K562 (cell line): ENCODE results near the gene LAMA3. TPM values are rescaled to one million over a fixed set of nuclear protein-coding genes. Genes with fewer than 3 reads are reported as not detected.

Experiments
- ATAC-seq: fragments of 200-7000 bp; cut with Tn5 transposase; 3 replicates; pipeline ENCODE4 v1.9.1; 2020; ENCODE audit warnings: moderate library complexity
- BruUV-seq: library from RNA; stranded (reverse); fragments of 400-500 nt; replicated peaks from 2 replicates; lab custom pipeline; 2021; lab: Mats Ljungman, UMichigan
- CTCF ChIA-PET: fragments of 300-600 bp; formaldehyde crosslinking; extraction: SDS; loops from one replicate; lab custom pipeline; 2021; ENCODE audit warnings: low intra/inter-chr PET ratio; lab: Yijun Ruan, JAX
- POLR2A ChIA-PET: fragments of 300-600, 350-650 bp; sonication (Branson Sonifier 250); formaldehyde crosslinking; extraction: SDS; loops from one replicate; lab custom pipeline; 2021; ENCODE audit warnings: antibody characterized with exemption, inconsistent platforms; lab: Yijun Ruan, JAX
- DNase-seq, 4 experiments: peaks; one replicate each; pipeline versions ENCODE4 v3.0.0 to v3.0.0-alpha.2; 2011 to 2018; ENCODE audit warnings: low spot score in 3 of 4, mixed read lengths in 3 of 4; ENCODE audit errors: extremely low read depth in 1 of 4
- FAIRE-seq: peaks from 2 replicates; lab custom pipeline; 2011; peaks lifted over from hg19 to GRCh38; lab: Jason Lieb, UNC
- H2AFZ ChIP-seq: 2 replicates; pipeline ENCODE4 v1.6.0; 2011; ENCODE audit warnings: low read depth, low read length, control low read depth, inconsistent platforms
- H3K27ac ChIP-seq: fragments of 200-600 bp; 3 replicates; pipeline ENCODE4 v1.8.0; 2011; ENCODE audit warnings: low read depth, mild to moderate bottlenecking, control low read depth, inconsistent platforms, low read length, moderate library complexity, mixed read lengths; ENCODE audit errors: extremely low read depth
- H3K27me3 ChIP-seq, 2 experiments: fragments of 300-600 bp in 1 of 2; 2 replicates in 1 of 2; 3 replicates in 1 of 2; pipeline versions ENCODE4 v1.6.0 to v1.8.0; 2011; ENCODE audit warnings: inconsistent platforms in 2 of 2, low read length in 2 of 2, mild to moderate bottlenecking in 1 of 2, mixed read lengths in 1 of 2, moderate library complexity in 1 of 2; ENCODE audit not compliant: control insufficient read depth in 2 of 2, insufficient read depth in 2 of 2
- H3K36me3 ChIP-seq: fragments of 300-600 bp; 3 replicates; pipeline ENCODE4 v1.8.0; 2011; ENCODE audit warnings: mild to moderate bottlenecking, low read length, inconsistent platforms; ENCODE audit not compliant: control insufficient read depth, insufficient read depth
- H3K4me1 ChIP-seq, 2 experiments: fragments of 200-600 bp in 1 of 2; replicated peaks in 1 of 2; 2 replicates in 1 of 2; 3 replicates in 1 of 2; pipeline versions ENCODE4 v1.5.1 to v1.8.0; 2011; ENCODE audit warnings: inconsistent platforms in 2 of 2, low read length in 2 of 2, mild to moderate bottlenecking in 1 of 2, mixed read lengths in 1 of 2, moderate library complexity in 1 of 2; ENCODE audit not compliant: control insufficient read depth in 2 of 2, insufficient read depth in 2 of 2
- H3K4me2 ChIP-seq: 2 replicates; pipeline ENCODE4 v1.6.1; 2011; ENCODE audit warnings: low read length, control low read depth, inconsistent platforms, mixed read lengths; ENCODE audit not compliant: insufficient read depth
- H3K4me3 ChIP-seq: fragments of 200-600 bp; sonication (generic), shearing (Covaris generic); 2 replicates; pipeline ENCODE4 v1.5.1; 2016; ENCODE audit warnings: control low read depth, inconsistent platforms
- H3K79me2 ChIP-seq: fragments of 200-600 bp; 3 replicates; pipeline ENCODE4 v1.8.0; 2011; ENCODE audit warnings: low read length, inconsistent platforms; ENCODE audit not compliant: control insufficient read depth, insufficient read depth
- H3K9ac ChIP-seq, 2 experiments: 2 replicates each; pipeline versions ENCODE4 v1.6.0 to v1.6.1; 2011; ENCODE audit warnings: low read depth in 2 of 2, low read length in 2 of 2, control low read depth in 1 of 2, inconsistent platforms in 1 of 2, mild to moderate bottlenecking in 1 of 2, mixed read lengths in 1 of 2; ENCODE audit not compliant: insufficient read depth in 1 of 2
- H3K9me1 ChIP-seq: one replicate; pipeline ENCODE4 v1.6.0; 2011; ENCODE audit warnings: inconsistent platforms, mild to moderate bottlenecking, low read length, moderate library complexity; ENCODE audit not compliant: control insufficient read depth, insufficient read depth
- H3K9me3 ChIP-seq: replicated peaks from 2 replicates; pipeline ENCODE4 v1.5.1; 2011; ENCODE audit warnings: low read depth, low read length, inconsistent platforms; ENCODE audit not compliant: control insufficient read depth, insufficient read depth
- H4K20me1 ChIP-seq: replicated peaks from 2 replicates; pipeline ENCODE4 v1.6.1; 2011; ENCODE audit warnings: low read length, inconsistent platforms, mixed read lengths; ENCODE audit not compliant: control insufficient read depth, insufficient read depth
- ATF7 ChIP-seq: fragments of 450-650 bp; IDR thresholded peaks from 2 replicates; pipeline ENCODE4 v1.7.1; 2014; ENCODE audit warnings: mild to moderate bottlenecking, moderate library complexity
- CBFA2T2 ChIP-seq: fragments of 450-650 bp; conservative IDR thresholded peaks from 2 replicates; pipeline ENCODE4 v1.6.1; 2017; ENCODE audit warnings: mild to moderate bottlenecking
- CSDE1 ChIP-seq, 2 experiments: fragments of 450-650 bp; IDR thresholded peaks; 2 replicates each; pipeline ENCODE4 v1.6.1; 2016; ENCODE audit warnings: mild to moderate bottlenecking in 1 of 2
- E2F6 ChIP-seq, 2 experiments: IDR thresholded peaks; 2 replicates each; pipeline ENCODE4 v1.6.1; 2011; ENCODE audit warnings: borderline replicate concordance in 1 of 2, control low read depth in 1 of 2, low read depth in 1 of 2, low read length in 1 of 2, mild to moderate bottlenecking in 1 of 2, mixed read lengths in 1 of 2, moderate library complexity in 1 of 2; ENCODE audit not compliant: insufficient read depth in 1 of 2, insufficient read length in 1 of 2, poor library complexity in 1 of 2, severe bottlenecking in 1 of 2; ENCODE audit errors: extremely low read depth in 1 of 2
- GABPB1 ChIP-seq: sonication (generic); formaldehyde crosslinking; IDR thresholded peaks from 2 replicates; pipeline ENCODE4 v1.8.0; 2022; ENCODE audit warnings: mild to moderate bottlenecking, missing genetic modification reagents
- HMG20A ChIP-seq: fragments of 450-650 bp; formaldehyde crosslinking; conservative IDR thresholded peaks from 2 replicates; pipeline ENCODE4 v1.4.0; 2020; ENCODE audit warnings: mild to moderate bottlenecking, mixed read lengths
- SP1 ChIP-seq: sonication (generic); formaldehyde crosslinking; IDR thresholded peaks from 2 replicates; pipeline ENCODE4 v1.8.1; 2022; ENCODE audit warnings: mild to moderate bottlenecking, missing genetic modification reagents
- ZNF436 ChIP-seq: fragments of 250-450, 450-650 bp; sonication (Bioruptor Pico); formaldehyde crosslinking; IDR thresholded peaks from 2 replicates; pipeline ENCODE4 v1.7.0; 2020; ENCODE audit warnings: mild to moderate bottlenecking
- WGBS: fragments of 100-300 bp; shearing (Covaris generic); methylation state at CpG from one replicate; pipeline ENCODE4 v1.1.6; 2016; ENCODE audit warnings: low coverage, mixed read lengths; ENCODE audit not compliant: insufficient coverage; ENCODE audit errors: missing lambda C conversion rate; 5-methylcytosine and 5-hydroxymethylcytosine counted together
- in situ Hi-C: fragments of 300-500 bp; cut with MboI; formaldehyde crosslinking; loops from 4 replicates; pipeline ENCODE4 v1.15.0; 2018; ENCODE audit warnings: inconsistent platforms, mixed read lengths
- intact Hi-C: fragments of 100-400 bp; cut with micrococcal nuclease; formaldehyde crosslinking; loops from 2 replicates; pipeline ENCODE4 v1.14.2; 2022
- polyA plus RNA-seq, 8 experiments: library from polyadenylated mRNA; depleted of rRNA in 4 of 8; stranded (reverse) in 5 of 8; unstranded in 3 of 8; fragments of >200 nt; fragmentation: Nextera tagmentation in 2 of 8; fragmentation: Illumina TruSeq in 1 of 8; extraction: Ambion mirVana in 2 of 8; extraction: Trizol in 1 of 8; gene quantifications; 2 replicates each; pipeline versions ENCODE4 v1.2.1 to v1.2.3, GENCODE V29; 2011 to 2014; ENCODE audit warnings: inconsistent platforms in 1 of 8, missing spikeins in 1 of 8
- total RNA-seq, 7 experiments: library from RNA; depleted of rRNA in 6 of 7; stranded (reverse); fragments of >200 nt in 6 of 7; fragmentation: Illumina TruSeq in 2 of 7; extraction: Trizol in 2 of 7; gene quantifications; 2 replicates each; pipeline versions ENCODE4 v1.2.1 to v1.2.3, GENCODE V29; 2011 to 2021; ENCODE audit warnings: low replicate concordance in 1 of 7

The LAMA3 gene
- total and polyA plus RNA-seq, 9 of the 15 experiments (the other 6 are each of a cell fraction or from before 2014, with no cell fraction given), result 0.07 TPM; not detected in 8

GRCh38 chr18:23730857-23731256 lies 41.6 kb downstream of the LAMA3 start:
- H3K27ac ChIP-seq, result no peak overlapping the region
- no peaks in the 10 kb centered on the region for H3K79me2 ChIP-seq
- 3% methylated on average over 2 of the region's 2 CpGs for WGBS
- H3K27me3 ChIP-seq, result peaks cover 18 to 38% of the 10 kb centered on the region in 2 experiments
- H4K20me1 ChIP-seq, result peaks cover 3% of the 10 kb centered on the region; the same call in 1 of the 2 replicates
- no peaks in the 10 kb centered on the region for H3K9me1 ChIP-seq
- DNase-seq (no peak), FAIRE-seq (no peak)
- in situ Hi-C loops, result no loop called here
- H2AFZ ChIP-seq, result no peak overlapping the region
- no peak overlapping the region for H3K9ac ChIP-seq
- H3K4me2 ChIP-seq, result no peak overlapping the region
- TF ChIP-seq CBFA2T2 (no peak), ATF7 (no peak), GABPB1 (no peak), E2F6 (IDR thresholded peaks at IDR 0.05; ENCODE audit: borderline replicate concordance in 1 of 2, extremely low read depth in 1 of 2, insufficient read depth in 1 of 2, insufficient read length in 1 of 2, low read depth in 1 of 2, low read length in 1 of 2, poor library complexity in 1 of 2, severe bottlenecking in 1 of 2) (no peak), CSDE1 (IDR thresholded peaks at IDR 0.05) (no peak), ZNF436 (CRISPR knock-in tag) (no peak), SP1 (CRISPR knock-in tag) (no peak), HMG20A (CRISPR knock-in tag) (no peak)
- TF ChIP-seq, all 486 proteins: peak for 0
- ChIA-PET POLR2A (no interaction called here), CTCF (no interaction called here)
- H3K4me3 ChIP-seq, result no peak overlapping the region
- no TSS peak for BruUV-seq
- H3K4me1 ChIP-seq, result no peaks in the 10 kb centered on the region
- no peak for ATAC-seq
- no peaks in the 10 kb centered on the region for H3K9me3 ChIP-seq
- no peaks in the 10 kb centered on the region for H3K36me3 ChIP-seq
- intact Hi-C loops, result no loop called here
